ENCODE data around the gene GALNT10.

The GALNT10 gene

GRCh38 chr5:154401355-154401754 is 210.8 kb downstream of the GALNT10 start:
- Histone ChIP-seq H3K4ac (ENCODE audit: low read depth, low read length) (no peak overlapping the region), H3K79me2 (ENCODE audit: control insufficient read depth, insufficient read depth, low read length, poor library complexity) (no peaks in the 10 kb centered on the region), H4K8ac (ENCODE audit: low read depth, low read length) (no peak overlapping the region), H3K4me1 (ENCODE audit: control insufficient read depth in 1 of 2, insufficient read depth in 2 of 2, low read length in 2 of 2) (peaks cover 3 to 8% of the 10 kb centered on the region in 2 experiments), H3K27ac (ENCODE audit: low read depth, low read length) (no peak overlapping the region), H2AK5ac (ENCODE audit: low read length) (no peak overlapping the region), H3K36me3 (ENCODE audit: control insufficient read depth in 1 of 2, insufficient read depth in 2 of 2, low read length in 2 of 2) (peaks cover 18 to 41% of the 10 kb centered on the region in 2 experiments), H4K12ac (ENCODE audit: low read depth, low read length) (no peak overlapping the region), H2BK5ac (ENCODE audit: low read depth, low read length, poor library complexity) (no peak overlapping the region), H4K91ac (ENCODE audit: low read depth, low read length) (no peak overlapping the region), H3K79me1 (ENCODE audit: low read length) (peaks cover 3% of the 10 kb centered on the region), H3K4me3 (ENCODE audit: low read depth, low read length) (no peak overlapping the region), H2BK120ac (ENCODE audit: insufficient read depth, low read length, poor library complexity) (no peak overlapping the region), H3K4me2 (ENCODE audit: low read length) (no peak overlapping the region), H2AFZ (ENCODE audit: insufficient read depth, low read length, poor library complexity) (no peak overlapping the region), H2BK12ac (ENCODE audit: low read length) (no peak overlapping the region), H3K14ac (ENCODE audit: low read length) (no peak overlapping the region), H3K18ac (ENCODE audit: low read length) (no peak overlapping the region), H3K27me3 (ENCODE audit: insufficient read depth, low read length) (no peaks in the 10 kb centered on the region), H3K9me3 (ENCODE audit: insufficient read depth, low read depth, low read length) (no peaks in the 10 kb centered on the region), H3K9ac (ENCODE audit: low read length) (no peak overlapping the region), H3K23ac (ENCODE audit: low read length) (no peak overlapping the region)
- no peak for DNase-seq
- WGBS (ENCODE audit: extremely low coverage, insufficient coverage, insufficient read length) = no CpG with 5 or more reads among the region's 5 CpGs

- H3K18ac ChIP-seq (ENCODE audit: low read length) = no peak overlapping the region
- H3K9ac ChIP-seq (ENCODE audit: low read length) = no peak overlapping the region
- peaks cover 3 to 8% of the 10 kb centered on the region in 2 experiments for H3K4me1 ChIP-seq (ENCODE audit: control insufficient read depth in 1 of 2, insufficient read depth in 2 of 2, low read length in 2 of 2)
- WGBS (ENCODE audit: extremely low coverage, insufficient coverage, insufficient read length) = no CpG with 5 or more reads among the region's 9 CpGs
- DNase-seq = no peak
- peaks cover 18 to 41% of the 10 kb centered on the region in 2 experiments for H3K36me3 ChIP-seq (ENCODE audit: control insufficient read depth in 1 of 2, insufficient read depth in 2 of 2, low read length in 2 of 2)
- H3K4ac ChIP-seq (ENCODE audit: low read depth, low read length) = no peak overlapping the region
- no peak overlapping the region for H3K4me2 ChIP-seq (ENCODE audit: low read length)
- no peak overlapping the region for H3K23ac ChIP-seq (ENCODE audit: low read length)
- no peak overlapping the region for H2BK5ac ChIP-seq (ENCODE audit: low read depth, low read length, poor library complexity)
- H2AFZ ChIP-seq (ENCODE audit: insufficient read depth, low read length, poor library complexity) = no peak overlapping the region
- H3K14ac ChIP-seq (ENCODE audit: low read length) = no peak overlapping the region
- H2BK120ac ChIP-seq (ENCODE audit: insufficient read depth, low read length, poor library complexity) = no peak overlapping the region
- H2BK12ac ChIP-seq (ENCODE audit: low read length) = no peak overlapping the region
- H4K91ac ChIP-seq (ENCODE audit: low read depth, low read length) = no peak overlapping the region
- H3K79me1 ChIP-seq (ENCODE audit: low read length) = peaks cover 3% of the 10 kb centered on the region
- H4K8ac ChIP-seq (ENCODE audit: low read depth, low read length) = no peak overlapping the region
- no peak overlapping the region for H3K4me3 ChIP-seq (ENCODE audit: low read depth, low read length)
- no peaks in the 10 kb centered on the region for H3K79me2 ChIP-seq (ENCODE audit: control insufficient read depth, insufficient read depth, low read length, poor library complexity)
- H4K12ac ChIP-seq (ENCODE audit: low read depth, low read length) = no peak overlapping the region
- no peaks in the 10 kb centered on the region for H3K27me3 ChIP-seq (ENCODE audit: insufficient read depth, low read length)
- no peaks in the 10 kb centered on the region for H3K9me3 ChIP-seq (ENCODE audit: insufficient read depth, low read depth, low read length)
- H2AK5ac ChIP-seq (ENCODE audit: low read length) = no peak overlapping the region
- no peak overlapping the region for H3K27ac ChIP-seq (ENCODE audit: low read depth, low read length)
Measured at GRCh38 chr5:154401931-154402330, 211.4 kb downstream of the GALNT10 start.

GRCh38 chr5:154402611-154403010 is 212.1 kb downstream of the GALNT10 start:
- no peak overlapping the region for H2BK12ac ChIP-seq (ENCODE audit: low read length)
- H3K4me2 ChIP-seq (ENCODE audit: low read length) = no peak overlapping the region
- H3K36me3 ChIP-seq (ENCODE audit: control insufficient read depth in 1 of 2, insufficient read depth in 2 of 2, low read length in 2 of 2) = peaks cover 15 to 36% of the 10 kb centered on the region in 2 experiments
- no peak overlapping the region for H2AK5ac ChIP-seq (ENCODE audit: low read length)
- no peak overlapping the region for H3K4me3 ChIP-seq (ENCODE audit: low read depth, low read length)
- no peaks in the 10 kb centered on the region for H3K27me3 ChIP-seq (ENCODE audit: insufficient read depth, low read length)
- no peak overlapping the region for H2BK120ac ChIP-seq (ENCODE audit: insufficient read depth, low read length, poor library complexity)
- H3K27ac ChIP-seq (ENCODE audit: low read depth, low read length) = no peak overlapping the region
- H3K79me1 ChIP-seq (ENCODE audit: low read length) = peaks cover 3% of the 10 kb centered on the region
- no peaks in the 10 kb centered on the region for H3K79me2 ChIP-seq (ENCODE audit: control insufficient read depth, insufficient read depth, low read length, poor library complexity)
- no peak overlapping the region for H2BK5ac ChIP-seq (ENCODE audit: low read depth, low read length, poor library complexity)
- DNase-seq = no peak
- no peak overlapping the region for H4K8ac ChIP-seq (ENCODE audit: low read depth, low read length)
- H4K12ac ChIP-seq (ENCODE audit: low read depth, low read length) = no peak overlapping the region
- H3K9ac ChIP-seq (ENCODE audit: low read length) = no peak overlapping the region
- H3K4ac ChIP-seq (ENCODE audit: low read depth, low read length) = no peak overlapping the region
- H3K9me3 ChIP-seq (ENCODE audit: insufficient read depth, low read depth, low read length) = no peaks in the 10 kb centered on the region
- H3K4me1 ChIP-seq (ENCODE audit: control insufficient read depth in 1 of 2, insufficient read depth in 2 of 2, low read length in 2 of 2) = peaks cover 3 to 8% of the 10 kb centered on the region in 2 experiments
- H3K23ac ChIP-seq (ENCODE audit: low read length) = no peak overlapping the region
- no peak overlapping the region for H3K18ac ChIP-seq (ENCODE audit: low read length)
- H3K14ac ChIP-seq (ENCODE audit: low read length) = no peak overlapping the region
- no peak overlapping the region for H4K91ac ChIP-seq (ENCODE audit: low read depth, low read length)
- no CpG with 5 or more reads among the region's 10 CpGs for WGBS (ENCODE audit: extremely low coverage, insufficient coverage, insufficient read length)
- H2AFZ ChIP-seq (ENCODE audit: insufficient read depth, low read length, poor library complexity) = no peak overlapping the region

GRCh38 chr5:154403234-154403633 is 212.7 kb downstream of the GALNT10 start:
- Histone ChIP-seq H3K79me1 (ENCODE audit: low read length) (peaks cover 3% of the 10 kb centered on the region), H4K8ac (ENCODE audit: low read depth, low read length) (no peak overlapping the region), H4K91ac (ENCODE audit: low read depth, low read length) (no peak overlapping the region), H3K23ac (ENCODE audit: low read length) (no peak overlapping the region), H3K27ac (ENCODE audit: low read depth, low read length) (no peak overlapping the region), H3K4me1 (ENCODE audit: control insufficient read depth in 1 of 2, insufficient read depth in 2 of 2, low read length in 2 of 2) (peaks cover 3 to 8% of the 10 kb centered on the region in 2 experiments), H2BK5ac (ENCODE audit: low read depth, low read length, poor library complexity) (no peak overlapping the region), H4K12ac (ENCODE audit: low read depth, low read length) (no peak overlapping the region), H2BK120ac (ENCODE audit: insufficient read depth, low read length, poor library complexity) (no peak overlapping the region), H3K9me3 (ENCODE audit: insufficient read depth, low read depth, low read length) (no peaks in the 10 kb centered on the region), H3K4me3 (ENCODE audit: low read depth, low read length) (no peak overlapping the region), H3K9ac (ENCODE audit: low read length) (no peak overlapping the region), H3K4ac (ENCODE audit: low read depth, low read length) (no peak overlapping the region), H3K18ac (ENCODE audit: low read length) (no peak overlapping the region), H3K36me3 (ENCODE audit: control insufficient read depth in 1 of 2, insufficient read depth in 2 of 2, low read length in 2 of 2) (peaks cover 14 to 31% of the 10 kb centered on the region in 2 experiments), H2BK12ac (ENCODE audit: low read length) (no peak overlapping the region), H3K27me3 (ENCODE audit: insufficient read depth, low read length) (no peaks in the 10 kb centered on the region), H3K79me2 (ENCODE audit: control insufficient read depth, insufficient read depth, low read length, poor library complexity) (no peaks in the 10 kb centered on the region), H2AFZ (ENCODE audit: insufficient read depth, low read length, poor library complexity) (no peak overlapping the region), H3K4me2 (ENCODE audit: low read length) (no peak overlapping the region), H3K14ac (ENCODE audit: low read length) (no peak overlapping the region), H2AK5ac (ENCODE audit: low read length) (no peak overlapping the region)
- DNase-seq = no peak
- WGBS (ENCODE audit: extremely low coverage, insufficient coverage, insufficient read length) = no CpG with 5 or more reads among the region's 4 CpGs
